Measurements from ENCODE around the gene TFB2M. TPM values are rescaled to one million over a fixed set of nuclear protein-coding genes. Genes with fewer than 3 reads are reported as not detected.
"Not testable (repeated sequence)": the region's sequence is repeated elsewhere in the genome, so short reads cannot be mapped to it uniquely, and the experiment has no call there.

TFB2M gene
- total and polyA plus RNA-seq, 10 of the 15 experiments (the other 5 are each of a cell fraction or from before 2014, with no cell fraction given): 25.2 to 66.0 (median 36.1) TPM

DNA sequence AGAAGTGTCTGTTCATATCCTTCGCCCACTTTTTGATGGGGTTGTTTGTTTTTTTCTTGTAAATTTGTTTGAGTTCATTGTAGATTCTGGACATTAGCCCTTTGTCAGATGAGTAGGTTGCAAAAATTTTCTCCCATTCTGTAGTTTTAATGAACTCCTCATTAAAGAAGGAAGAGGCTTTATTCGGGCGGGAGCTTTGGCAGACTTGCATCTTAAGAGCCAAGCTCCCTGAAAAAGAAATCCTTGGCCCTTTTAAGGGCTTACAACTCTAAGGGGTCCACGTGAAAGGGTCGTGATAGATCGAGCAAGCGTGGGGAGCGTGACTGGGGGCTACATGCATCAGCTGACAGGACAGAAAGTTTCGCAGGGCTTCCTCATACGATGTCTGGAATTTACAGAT is 23.9 kb upstream of the TFB2M start:
- H3K4me3 ChIP-seq; POLR2A ChIA-PET; H4K20me1 ChIP-seq (ENCODE audit: control insufficient read depth, insufficient read depth); CTCF ChIA-PET; BruUV-seq (replicated peaks); H3K4me2 ChIP-seq (ENCODE audit: control insufficient read depth, insufficient read depth); H3K36me3 ChIP-seq (ENCODE audit: control insufficient read depth in 2 of 2, insufficient read depth in 2 of 2, low read length in 1 of 2); H2AFZ ChIP-seq (ENCODE audit: control insufficient read depth, low read depth, low read length); H3K79me2 ChIP-seq (ENCODE audit: control insufficient read depth, insufficient read depth, low read length); H3K27ac ChIP-seq (ENCODE audit: control insufficient read depth, insufficient read depth); H3K9me3 ChIP-seq (replicated peaks; ENCODE audit: control insufficient read depth, insufficient read depth, low read length); intact Hi-C loops (cut with micrococcal nuclease; ENCODE audit: unreplicated experiment); H3K9ac ChIP-seq (ENCODE audit: control insufficient read depth, insufficient read depth, low read length); FAIRE-seq; H3K27me3 ChIP-seq (replicated peaks in 1 of 2; ENCODE audit: control insufficient read depth in 2 of 2, insufficient read depth in 2 of 2, low read length in 1 of 2); in situ Hi-C loops (cut with MboI); DNase-seq (ENCODE audit: low read depth, low spot score); ATAC-seq; RAD21 ChIA-PET (ENCODE audit: unreplicated experiment): not testable (repeated sequence)
- peaks cover 12% of the 10 kb centered on the region; the same call in 1 of the 2 replicates for H3K4me1 ChIP-seq (ENCODE audit: control insufficient read depth, insufficient read depth, low read length)
- SMC1A ChIA-PET (ENCODE audit: uncharacterized antibody, unreplicated experiment): interaction anchor here (0.6 to 2.7 kb wide), 2 partner anchors 11 to 1733 kb away, joined by 3 to 14 read pairs; no protein-coding TSS in a partner anchor
- TF ChIP-seq CBX5 (IDR thresholded peaks at IDR 0.05; ENCODE audit: low read depth): 0 out of 2 replicates have a peak, but pooled peaks have one; percentile 69
- 98% methylated on average over 8 of the region's 10 CpGs for WGBS (ENCODE audit: insufficient coverage, insufficient replicate concordance, low lambda C conversion rate, missing lambda C conversion rate)

- BruUV-seq (replicated peaks): no TSS peak
- H3K9ac ChIP-seq (ENCODE audit: control insufficient read depth, insufficient read depth, low read length): no peak overlapping the region
- H3K4me1 ChIP-seq (ENCODE audit: control insufficient read depth, insufficient read depth, low read length): peaks cover 12% of the 10 kb centered on the region; the same call in 1 of the 2 replicates
- no peak overlapping the region for H3K4me3 ChIP-seq
- H3K27me3 ChIP-seq (replicated peaks in 1 of 2; ENCODE audit: control insufficient read depth in 2 of 2, insufficient read depth in 2 of 2, low read length in 1 of 2): no peaks in the 10 kb centered on the region
- WGBS (ENCODE audit: insufficient coverage, insufficient replicate concordance, low lambda C conversion rate, missing lambda C conversion rate): 100% methylated on average over 2 of the region's 2 CpGs
- FAIRE-seq (no peak), ATAC-seq (no peak), DNase-seq (ENCODE audit: low read depth, low spot score) (no peak)
- intact Hi-C loops (cut with micrococcal nuclease; ENCODE audit: unreplicated experiment) (no loop called here), in situ Hi-C loops (cut with MboI) (no loop called here)
- ChIA-PET POLR2A (no interaction called here), CTCF (no interaction called here), RAD21 (ENCODE audit: unreplicated experiment) (no interaction called here), SMC1A (ENCODE audit: uncharacterized antibody, unreplicated experiment) (interaction anchor here (1.0 kb wide), 1 partner anchor 9 kb away, joined by 3 read pairs; no protein-coding TSS in a partner anchor)
- H3K9me3 ChIP-seq (replicated peaks; ENCODE audit: control insufficient read depth, insufficient read depth, low read length): peaks cover 4% of the 10 kb centered on the region; the same call in 2 of the 3 replicates
- H3K27ac ChIP-seq (ENCODE audit: control insufficient read depth, insufficient read depth): no peak overlapping the region
- H4K20me1 ChIP-seq (ENCODE audit: control insufficient read depth, insufficient read depth): no peaks in the 10 kb centered on the region
- peaks cover 8% of the 10 kb centered on the region for H3K79me2 ChIP-seq (ENCODE audit: control insufficient read depth, insufficient read depth, low read length)
- TF ChIP-seq SUZ12 (IDR thresholded peaks at IDR 0.05; ENCODE audit: unreplicated experiment): no peak
- TF ChIP-seq SUPT20H (IDR thresholded peaks at IDR 0.05; ENCODE audit: borderline replicate concordance, control insufficient read depth, low read depth, low read length): no peak
- no peak for TF ChIP-seq PML (IDR thresholded peaks at IDR 0.05; ENCODE audit: low read length)
- no peak for TF ChIP-seq KLF5 (IDR thresholded peaks at IDR 0.05; ENCODE audit: partially characterized antibody)
- no peak for TF ChIP-seq NR2C1 (IDR thresholded peaks at IDR 0.05)
- TF ChIP-seq HCFC1 (IDR thresholded peaks at IDR 0.05; ENCODE audit: low read length): no peak
- TF ChIP-seq TBL1XR1 (IDR thresholded peaks at IDR 0.05; ENCODE audit: low read depth, low read length): no peak
- TF ChIP-seq, protein P1, sequence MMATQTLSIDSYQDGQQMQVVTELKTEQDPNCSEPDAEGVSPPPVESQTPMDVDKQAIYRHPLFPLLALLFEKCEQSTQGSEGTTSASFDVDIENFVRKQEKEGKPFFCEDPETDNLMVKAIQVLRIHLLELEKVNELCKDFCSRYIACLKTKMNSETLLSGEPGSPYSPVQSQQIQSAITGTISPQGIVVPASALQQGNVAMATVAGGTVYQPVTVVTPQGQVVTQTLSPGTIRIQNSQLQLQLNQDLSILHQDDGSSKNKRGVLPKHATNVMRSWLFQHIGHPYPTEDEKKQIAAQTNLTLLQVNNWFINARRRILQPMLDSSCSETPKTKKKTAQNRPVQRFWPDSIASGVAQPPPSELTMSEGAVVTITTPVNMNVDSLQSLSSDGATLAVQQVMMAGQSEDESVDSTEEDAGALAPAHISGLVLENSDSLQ (IDR thresholded peaks at IDR 0.05): no peak
- TF ChIP-seq ZNF207 (IDR thresholded peaks at IDR 0.05; ENCODE audit: borderline replicate concordance): no peak
- TF ChIP-seq TCF12 (IDR thresholded peaks at IDR 0.05; ENCODE audit: low read depth, low read length): no peak
- no peak for TF ChIP-seq ZNF217 (IDR thresholded peaks at IDR 0.05)
- no peak for TF ChIP-seq ELK1 (IDR thresholded peaks at IDR 0.05; ENCODE audit: low read depth, low read length)
- TF ChIP-seq NFYB (IDR thresholded peaks at IDR 0.05; ENCODE audit: insufficient read depth, low read depth, low read length): no peak
- TF ChIP-seq SPI1 (IDR thresholded peaks at IDR 0.05; ENCODE audit: borderline replicate concordance, insufficient read depth, low read depth, low read length): no peak
- TF ChIP-seq CHD1 (IDR thresholded peaks at IDR 0.05; ENCODE audit: low read depth, low read length): no peak
- no peak for TF ChIP-seq SMARCA5 (IDR thresholded peaks at IDR 0.05)
- peaks cover 0 to 4% of the 10 kb centered on the region in 2 experiments; a peak in 2 of 4 replicates for H3K36me3 ChIP-seq (ENCODE audit: control insufficient read depth in 2 of 2, insufficient read depth in 2 of 2, low read length in 1 of 2)
- no peak overlapping the region for H3K4me2 ChIP-seq (ENCODE audit: control insufficient read depth, insufficient read depth)
- H2AFZ ChIP-seq (ENCODE audit: control insufficient read depth, low read depth, low read length): no peak overlapping the region
Observed at GRCh38 chr1:246588159-246588721, 22.2 kb upstream of the TFB2M start.
